GM12801 (cell line): ENCODE results near the gene ASB2.

ENCODE experiments used
- TF ChIP-seq, protein P1 (sequence below): IDR thresholded peaks from one replicate; pipeline ENCODE4 v1.5.1; 2011; ENCODE audit warnings: control low read depth; ENCODE audit not compliant: insufficient read length; ENCODE audit errors: extremely low read depth

ASB2 gene

DNA sequence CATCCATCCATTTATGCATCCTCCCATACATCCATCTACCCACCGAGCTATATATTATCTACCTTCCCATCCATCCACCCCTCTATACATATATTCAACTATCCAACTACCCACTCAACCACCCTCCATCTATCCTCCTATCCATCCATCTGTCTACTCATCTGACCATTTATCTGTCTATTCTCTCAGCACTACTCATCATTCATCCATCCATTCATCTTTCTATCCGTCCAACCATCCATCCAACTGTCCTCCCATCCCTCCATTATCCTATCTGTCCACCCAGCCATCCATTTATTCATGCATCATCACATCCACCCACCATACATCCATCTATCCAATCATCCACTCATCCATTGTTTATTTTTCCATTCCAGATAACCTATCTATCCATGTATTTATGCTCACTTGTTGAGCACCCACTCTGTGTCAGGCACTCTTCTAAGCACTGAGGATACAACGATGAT lies 11.5 kb downstream of the ASB2 start:
- TF ChIP-seq, protein P1, sequence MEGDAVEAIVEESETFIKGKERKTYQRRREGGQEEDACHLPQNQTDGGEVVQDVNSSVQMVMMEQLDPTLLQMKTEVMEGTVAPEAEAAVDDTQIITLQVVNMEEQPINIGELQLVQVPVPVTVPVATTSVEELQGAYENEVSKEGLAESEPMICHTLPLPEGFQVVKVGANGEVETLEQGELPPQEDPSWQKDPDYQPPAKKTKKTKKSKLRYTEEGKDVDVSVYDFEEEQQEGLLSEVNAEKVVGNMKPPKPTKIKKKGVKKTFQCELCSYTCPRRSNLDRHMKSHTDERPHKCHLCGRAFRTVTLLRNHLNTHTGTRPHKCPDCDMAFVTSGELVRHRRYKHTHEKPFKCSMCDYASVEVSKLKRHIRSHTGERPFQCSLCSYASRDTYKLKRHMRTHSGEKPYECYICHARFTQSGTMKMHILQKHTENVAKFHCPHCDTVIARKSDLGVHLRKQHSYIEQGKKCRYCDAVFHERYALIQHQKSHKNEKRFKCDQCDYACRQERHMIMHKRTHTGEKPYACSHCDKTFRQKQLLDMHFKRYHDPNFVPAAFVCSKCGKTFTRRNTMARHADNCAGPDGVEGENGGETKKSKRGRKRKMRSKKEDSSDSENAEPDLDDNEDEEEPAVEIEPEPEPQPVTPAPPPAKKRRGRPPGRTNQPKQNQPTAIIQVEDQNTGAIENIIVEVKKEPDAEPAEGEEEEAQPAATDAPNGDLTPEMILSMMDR, result no peak

DNA sequence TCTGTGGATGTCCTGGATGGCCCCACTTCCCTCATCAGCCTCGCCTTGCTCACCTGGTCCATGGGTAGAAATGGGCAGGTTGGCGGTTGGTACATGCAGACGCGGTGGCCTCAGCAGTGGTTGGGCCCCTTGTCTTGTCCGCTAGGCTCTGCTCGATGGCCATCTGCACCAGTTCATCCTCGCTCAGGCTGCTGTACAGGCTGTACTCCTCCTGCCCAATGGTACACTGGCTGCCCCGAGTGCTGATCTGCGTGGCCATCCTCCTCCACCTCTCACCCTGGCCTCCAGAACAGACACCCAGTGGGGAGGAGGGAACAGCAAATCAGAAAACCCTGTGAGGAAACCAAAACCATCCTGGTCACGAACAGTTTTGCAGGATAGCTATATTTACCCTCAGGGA lies 12.1 kb downstream of the ASB2 start:
- TF ChIP-seq, protein P1, result no peak

DNA sequence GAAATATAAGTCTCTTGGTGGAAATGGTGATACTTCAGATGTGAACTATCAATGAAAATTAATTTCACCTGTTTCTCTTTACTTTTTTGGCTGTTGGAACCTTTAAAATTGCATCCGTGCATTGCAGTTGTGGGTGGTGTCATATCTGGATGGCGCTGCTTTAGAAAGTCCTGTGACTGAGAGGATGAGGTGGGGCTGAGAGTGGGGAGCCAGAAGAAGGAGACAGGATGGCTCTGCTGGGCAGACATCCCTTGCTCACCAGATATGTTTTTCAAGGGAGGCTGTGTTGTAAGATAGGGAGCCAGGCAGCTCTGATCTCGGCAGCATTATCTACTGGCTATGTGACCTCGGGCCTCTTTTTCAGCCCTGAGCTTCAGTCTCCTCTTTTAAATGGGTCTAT lies 12.7 kb downstream of the ASB2 start:
- TF ChIP-seq, protein P1, result no peak

DNA sequence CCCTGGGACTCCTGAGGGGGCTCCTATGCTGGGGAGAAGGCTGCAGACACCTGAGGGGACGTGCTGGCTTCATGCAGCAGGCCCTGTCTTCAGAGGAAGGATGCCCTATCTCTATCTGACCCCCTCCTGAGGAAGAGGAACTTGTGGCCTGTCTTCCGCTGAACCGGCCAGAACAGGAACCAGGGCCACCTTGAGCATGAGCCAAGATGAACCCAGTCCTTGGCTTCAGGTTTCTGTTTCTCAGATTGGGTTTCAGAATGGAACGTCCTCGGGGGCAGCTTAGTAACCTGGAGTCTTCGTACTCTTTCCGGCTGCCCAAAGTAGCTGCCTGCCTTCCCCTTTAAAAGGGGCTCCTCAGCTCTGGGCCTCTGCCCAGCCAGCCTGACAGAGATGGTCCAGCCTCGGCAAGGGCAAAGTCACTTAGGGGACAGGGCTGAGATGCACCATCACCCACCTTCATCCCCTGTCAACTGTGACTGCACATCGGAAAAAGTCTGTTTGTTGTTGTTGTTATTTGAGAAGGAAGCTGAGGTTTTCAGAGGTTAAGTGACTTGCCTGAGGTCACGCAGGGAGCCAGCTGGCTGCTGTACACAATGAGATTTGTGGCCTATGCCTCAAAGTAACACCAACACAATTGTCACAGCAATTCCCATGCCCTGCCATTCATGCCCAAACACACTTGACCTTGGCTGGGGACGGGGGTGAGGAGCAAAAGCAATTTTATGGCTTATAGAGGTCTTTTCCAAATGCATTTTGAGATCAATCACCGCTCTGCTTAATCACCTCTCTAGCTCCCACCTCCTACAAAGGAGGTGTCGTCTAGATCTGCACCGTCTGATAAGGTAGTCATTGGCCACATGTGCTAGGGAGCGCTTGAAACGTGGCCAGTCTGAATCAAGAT lies 13.4 kb downstream of the ASB2 start:
- TF ChIP-seq, protein P1, result no peak

DNA sequence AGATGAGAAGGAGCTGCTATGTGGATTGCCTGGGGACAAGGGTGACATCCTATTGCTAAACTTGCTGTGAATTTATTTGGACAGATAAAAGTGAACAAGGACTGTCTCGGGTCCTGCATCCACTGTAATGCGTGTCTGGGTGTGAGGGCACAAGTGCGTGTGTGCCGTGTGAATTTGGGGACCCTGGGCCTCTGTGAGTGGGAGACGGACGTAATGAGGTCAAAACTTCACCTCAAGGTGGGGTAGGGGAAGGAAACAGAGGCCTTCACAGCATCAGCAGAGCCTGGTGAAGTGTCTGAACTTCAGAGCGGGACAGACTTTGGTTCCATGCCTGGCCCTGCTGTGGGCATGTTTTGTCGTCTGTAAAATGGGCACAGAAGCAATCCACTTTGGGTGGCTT lies 14.8 kb downstream of the ASB2 start:
- TF ChIP-seq, protein P1, result no peak

DNA sequence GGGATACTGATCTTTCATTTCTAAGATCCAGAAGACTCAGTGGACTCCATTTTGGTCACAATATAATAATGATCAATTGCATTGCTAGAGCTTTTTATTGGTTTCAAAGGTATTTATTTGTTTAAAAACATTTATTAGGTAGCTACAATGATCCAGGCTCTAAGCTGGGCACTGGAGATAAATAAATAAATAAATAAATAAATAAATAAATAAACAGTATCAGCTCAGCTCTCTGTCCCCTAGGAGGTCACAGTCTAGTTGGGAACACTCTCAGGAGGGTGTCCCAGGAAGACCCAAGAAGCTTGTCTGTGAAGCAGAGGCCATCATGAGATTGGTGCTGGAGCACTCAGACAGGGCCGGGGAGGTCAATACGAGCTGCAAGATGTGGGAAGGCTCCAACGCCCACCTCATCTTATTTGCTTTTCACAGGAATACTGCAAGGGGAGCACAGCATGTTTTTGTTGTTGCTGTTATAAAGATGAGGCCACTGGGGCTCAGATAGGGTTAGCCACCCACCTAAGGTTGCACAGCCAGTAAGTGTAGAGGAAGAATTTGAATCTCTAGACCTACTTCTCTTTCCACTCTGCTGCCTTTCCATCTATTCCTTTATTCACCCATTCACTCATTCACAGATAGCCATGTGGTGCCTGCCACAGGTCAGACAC lies 15.5 kb downstream of the ASB2 start:
- TF ChIP-seq, protein P1, result no peak

DNA sequence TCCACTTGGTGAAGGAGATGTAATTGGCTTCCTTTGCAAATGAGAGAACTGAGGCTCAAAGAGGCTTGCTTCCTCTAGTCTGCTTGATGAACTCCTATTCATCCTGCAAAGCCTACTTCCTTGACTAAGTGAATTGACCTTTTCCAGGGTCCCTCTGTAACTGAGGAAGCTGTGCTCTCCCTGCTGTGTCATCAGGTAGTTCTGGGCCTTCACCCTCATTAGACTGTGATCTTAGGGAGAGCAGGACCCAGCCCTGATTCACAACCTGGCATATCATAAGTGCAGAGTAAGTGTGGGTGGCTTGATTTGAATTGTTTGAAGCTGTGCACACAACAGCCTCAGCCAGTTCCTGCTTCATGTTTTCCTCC lies 16.3 kb downstream of the ASB2 start:
- TF ChIP-seq, protein P1, result no peak
